GM12878 (cell line): ENCODE results near the gene SASH3.

ENCODE experiments used
- BHLHE40 ChIP-seq, 2 experiments: fragments of 450-650 bp in 1 of 2; IDR thresholded peaks; 2 replicates each; pipeline ENCODE4 v1.6.1; 2011 to 2017; ENCODE audit warnings: low read depth in 2 of 2, borderline replicate concordance in 1 of 2, improper control_type of control experiment in 1 of 2, low read length in 1 of 2, mild to moderate bottlenecking in 1 of 2
- CHD1 ChIP-seq: IDR thresholded peaks from 2 replicates; pipeline ENCODE4 v1.6.1; 2012; ENCODE audit warnings: low read depth, low read length, improper control_type of control experiment
- JUNB ChIP-seq: IDR thresholded peaks from 2 replicates; pipeline ENCODE4 v1.6.1; 2016; ENCODE audit warnings: antibody characterized with exemption, mild to moderate bottlenecking
- POLR2A ChIP-seq: IDR thresholded peaks from 2 replicates; pipeline ENCODE4 v1.6.1; 2011; ENCODE audit warnings: low read depth, mild to moderate bottlenecking, low read length
- SPI1 ChIP-seq: IDR thresholded peaks from 2 replicates; pipeline ENCODE4 v1.6.1; 2011; ENCODE audit warnings: low read depth, mild to moderate bottlenecking, low read length, moderate library complexity, borderline replicate concordance; ENCODE audit not compliant: insufficient read depth
- ZNF274 ChIP-seq: IDR thresholded peaks from one replicate; pipeline ENCODE4 v1.8.0; 2011; ENCODE audit not compliant: insufficient read length, insufficient read depth
- ZSCAN29 ChIP-seq: fragments of 450-650 bp; IDR thresholded peaks from 2 replicates; pipeline ENCODE4 v1.6.1; 2017; ENCODE audit warnings: mild to moderate bottlenecking, moderate library complexity
- TF ChIP-seq, protein P1 (sequence below), 3 experiments: IDR thresholded peaks in 2 of 3; conservative IDR thresholded peaks in 1 of 3; 2 replicates each; pipeline ENCODE4 v1.5.1; 2011; ENCODE audit warnings: low read depth in 3 of 3, low read length in 3 of 3, mild to moderate bottlenecking in 3 of 3, control low read depth in 2 of 3, moderate library complexity in 2 of 3, inconsistent platforms in 1 of 3, mixed read lengths in 1 of 3; ENCODE audit not compliant: control insufficient read depth in 2 of 3, insufficient read depth in 1 of 3; ENCODE audit errors: extremely low read depth in 1 of 3
- TF ChIP-seq, protein P2 (sequence below): IDR thresholded peaks from 2 replicates; pipeline ENCODE4 v1.6.1; 2012; ENCODE audit warnings: low read depth, low read length, improper control_type of control experiment
- TF ChIP-seq, protein P3 (sequence below): IDR thresholded peaks from 2 replicates; pipeline ENCODE4 v1.6.1; 2011; ENCODE audit warnings: borderline replicate concordance, low read depth, mild to moderate bottlenecking, moderate library complexity, low read length; ENCODE audit not compliant: insufficient read depth, poor library complexity, severe bottlenecking

DNA sequence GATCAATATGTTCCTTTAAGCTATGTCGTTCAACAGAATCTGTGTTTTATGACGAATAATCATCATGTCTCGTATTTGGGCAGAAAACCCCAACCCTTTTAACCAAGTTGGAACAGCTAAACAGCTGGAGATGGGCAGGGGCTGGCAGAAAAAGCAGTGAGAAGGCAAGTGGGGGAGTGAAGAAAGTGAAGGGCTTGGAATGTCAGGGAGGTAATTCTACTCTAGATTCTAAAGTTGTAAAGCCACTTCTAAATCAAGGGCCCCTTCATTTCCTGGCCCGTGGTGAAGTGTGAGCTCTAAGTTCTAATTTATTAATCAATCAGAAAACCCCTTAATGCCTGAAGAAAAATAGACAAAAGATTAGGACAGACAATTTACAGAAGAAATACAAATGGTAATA lies 20.4 kb downstream of the SASH3 start:
- TF ChIP-seq, protein P1, sequence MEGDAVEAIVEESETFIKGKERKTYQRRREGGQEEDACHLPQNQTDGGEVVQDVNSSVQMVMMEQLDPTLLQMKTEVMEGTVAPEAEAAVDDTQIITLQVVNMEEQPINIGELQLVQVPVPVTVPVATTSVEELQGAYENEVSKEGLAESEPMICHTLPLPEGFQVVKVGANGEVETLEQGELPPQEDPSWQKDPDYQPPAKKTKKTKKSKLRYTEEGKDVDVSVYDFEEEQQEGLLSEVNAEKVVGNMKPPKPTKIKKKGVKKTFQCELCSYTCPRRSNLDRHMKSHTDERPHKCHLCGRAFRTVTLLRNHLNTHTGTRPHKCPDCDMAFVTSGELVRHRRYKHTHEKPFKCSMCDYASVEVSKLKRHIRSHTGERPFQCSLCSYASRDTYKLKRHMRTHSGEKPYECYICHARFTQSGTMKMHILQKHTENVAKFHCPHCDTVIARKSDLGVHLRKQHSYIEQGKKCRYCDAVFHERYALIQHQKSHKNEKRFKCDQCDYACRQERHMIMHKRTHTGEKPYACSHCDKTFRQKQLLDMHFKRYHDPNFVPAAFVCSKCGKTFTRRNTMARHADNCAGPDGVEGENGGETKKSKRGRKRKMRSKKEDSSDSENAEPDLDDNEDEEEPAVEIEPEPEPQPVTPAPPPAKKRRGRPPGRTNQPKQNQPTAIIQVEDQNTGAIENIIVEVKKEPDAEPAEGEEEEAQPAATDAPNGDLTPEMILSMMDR (IDR thresholded peaks at IDR 0.05 in 2 of 3, conservative IDR thresholded peaks at IDR 0.05 in 1 of 3; ENCODE audit: control insufficient read depth in 2 of 3, extremely low read depth in 1 of 3, insufficient read depth in 1 of 3, low read depth in 3 of 3, low read length in 3 of 3) = no peak
- TF ChIP-seq BHLHE40 (IDR thresholded peaks at IDR 0.05; ENCODE audit: borderline replicate concordance in 1 of 2, low read depth in 2 of 2, low read length in 1 of 2) = no peak
- no peak for TF ChIP-seq SPI1
- no peak for TF ChIP-seq JUNB
- TF ChIP-seq ZNF274 = no peak
- TF ChIP-seq ZSCAN29 = no peak
- TF ChIP-seq, protein P2, sequence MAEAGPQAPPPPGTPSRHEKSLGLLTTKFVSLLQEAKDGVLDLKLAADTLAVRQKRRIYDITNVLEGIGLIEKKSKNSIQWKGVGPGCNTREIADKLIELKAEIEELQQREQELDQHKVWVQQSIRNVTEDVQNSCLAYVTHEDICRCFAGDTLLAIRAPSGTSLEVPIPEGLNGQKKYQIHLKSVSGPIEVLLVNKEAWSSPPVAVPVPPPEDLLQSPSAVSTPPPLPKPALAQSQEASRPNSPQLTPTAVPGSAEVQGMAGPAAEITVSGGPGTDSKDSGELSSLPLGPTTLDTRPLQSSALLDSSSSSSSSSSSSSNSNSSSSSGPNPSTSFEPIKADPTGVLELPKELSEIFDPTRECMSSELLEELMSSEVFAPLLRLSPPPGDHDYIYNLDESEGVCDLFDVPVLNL = no peak
- TF ChIP-seq, protein P3, sequence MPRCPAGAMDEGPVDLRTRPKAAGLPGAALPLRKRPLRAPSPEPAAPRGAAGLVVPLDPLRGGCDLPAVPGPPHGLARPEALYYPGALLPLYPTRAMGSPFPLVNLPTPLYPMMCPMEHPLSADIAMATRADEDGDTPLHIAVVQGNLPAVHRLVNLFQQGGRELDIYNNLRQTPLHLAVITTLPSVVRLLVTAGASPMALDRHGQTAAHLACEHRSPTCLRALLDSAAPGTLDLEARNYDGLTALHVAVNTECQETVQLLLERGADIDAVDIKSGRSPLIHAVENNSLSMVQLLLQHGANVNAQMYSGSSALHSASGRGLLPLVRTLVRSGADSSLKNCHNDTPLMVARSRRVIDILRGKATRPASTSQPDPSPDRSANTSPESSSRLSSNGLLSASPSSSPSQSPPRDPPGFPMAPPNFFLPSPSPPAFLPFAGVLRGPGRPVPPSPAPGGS = no peak
- no peak for TF ChIP-seq CHD1
- TF ChIP-seq POLR2A = no peak
